Gastroesophageal sphincter (tissue), 4 donors: ENCODE measurements around the gene CDC42. TPM values are rescaled to one million over a fixed set of nuclear protein-coding genes. Genes with fewer than 3 reads are reported as not detected.

ENCODE experiments used
- ATAC-seq: fragments of 150-250 bp; one replicate; pipeline ENCODE4 v1.9.1; 2016; ENCODE audit warnings: mild to moderate bottlenecking, moderate library complexity
- H3K27ac ChIP-seq, 4 donors: fragments of 200-600 bp; sonication (generic) in 3 of 4; 1 replicate in 3 of 4; 2 replicates in 1 of 4; pipeline ENCODE4 v1.5.1; 2016 to 2019
- H3K27me3 ChIP-seq: fragments of 200-600 bp; sonication (generic); one replicate; pipeline ENCODE4 v1.5.1; 2019
- H3K36me3 ChIP-seq, 2 donors: fragments of 200-600 bp; sonication (generic); one replicate each; pipeline ENCODE4 v1.5.1; 2019; ENCODE audit warnings: control low read depth in 1 of 2
- H3K4me1 ChIP-seq, 3 donors: fragments of 200-600 bp; sonication (generic); 1 replicate in 2 of 3; 2 replicates in 1 of 3; pipeline ENCODE4 v1.5.1; 2016 to 2019; ENCODE audit warnings: control low read depth in 2 of 3
- H3K4me3 ChIP-seq, 2 donors: fragments of 200-600 bp; sonication (generic); one replicate each; pipeline ENCODE4 v1.5.1; 2019; ENCODE audit warnings: mild to moderate bottlenecking in 1 of 2, moderate library complexity in 1 of 2
- H3K9me3 ChIP-seq, 3 donors: fragments of 200-600 bp; sonication (generic); one replicate each; pipeline ENCODE4 v1.5.1; 2017 to 2019; ENCODE audit warnings: control low read depth in 2 of 3
- CTCF ChIP-seq, 4 experiments: fragments of 200-600 bp in 2 of 4; fragments of 450-650 bp in 2 of 4; sonication (generic) in 1 of 4; IDR thresholded peaks; one replicate each; pipeline ENCODE4 v1.5.1; 2017 to 2019; ENCODE audit warnings: antibody characterized with exemption in 4 of 4, mild to moderate bottlenecking in 2 of 4, moderate library complexity in 2 of 4
- EP300 ChIP-seq: sonication (generic); formaldehyde crosslinking; IDR thresholded peaks from one replicate; pipeline ENCODE4 v1.6.1; 2017; ENCODE audit warnings: antibody characterized with exemption, mild to moderate bottlenecking
- POLR2A ChIP-seq, 2 donors: fragments of 450-650 bp; IDR thresholded peaks; one replicate each; pipeline ENCODE4 v1.6.1; 2017; ENCODE audit warnings: antibody characterized with exemption in 2 of 2, mild to moderate bottlenecking in 2 of 2, moderate library complexity in 1 of 2
- POLR2AphosphoS5 ChIP-seq: sonication (generic); formaldehyde crosslinking; IDR thresholded peaks from one replicate; pipeline ENCODE4 v1.6.1; 2017; ENCODE audit warnings: antibody characterized with exemption
- WGBS, 2 donors: methylation state at CpG; one replicate each; pipeline ENCODE4 v1.1.5; 2018; ENCODE audit warnings: low coverage in 1 of 2; 5-methylcytosine and 5-hydroxymethylcytosine counted together
- total RNA-seq, 4 donors: library from RNA; depleted of rRNA; stranded (reverse); fragments of >200 nt; gene quantifications; one replicate each; pipeline ENCODE4 v1.1.0, GENCODE V29; 2016

The CDC42 gene
- total RNA-seq, 4 donors from 2014 or later, result 190 to 309 (median 205) TPM

GRCh38 chr1:22056936-22057335, 4.4 kb downstream of the CDC42 start:
- Histone ChIP-seq H3K4me3 (no peak overlapping the region), H3K4me1 (peaks cover 3 to 85% (median 47%) of the 10 kb centered on the region in 3 donors), H3K27ac (peak overlapping the region in 2 of 4 donors; percentile 0 to 63), H3K27me3 (no peaks in the 10 kb centered on the region), H3K36me3 (peaks cover 0 to 13% of the 10 kb centered on the region in 2 donors), H3K9me3 (no peaks in the 10 kb centered on the region)
- ATAC-seq, result no peak
- WGBS, 2 donors, result 22 to 33% methylated on average over 2 of the region's 2 CpGs
- TF ChIP-seq CTCF (IDR thresholded peaks at IDR 0.05) (no peak), POLR2AphosphoS5 (no peak), EP300 (no peak), POLR2A (IDR thresholded peaks at IDR 0.05) (no peak)

- no peak for TF ChIP-seq POLR2A (IDR thresholded peaks at IDR 0.05)
- TF ChIP-seq EP300, result no peak
- no peak for TF ChIP-seq CTCF (IDR thresholded peaks at IDR 0.05)
- TF ChIP-seq POLR2AphosphoS5, result no peak
- no peak overlapping the region for H3K4me3 ChIP-seq
- peaks cover 0 to 13% of the 10 kb centered on the region in 2 donors for H3K36me3 ChIP-seq
- H3K4me1 ChIP-seq, result peaks cover 3 to 89% (median 55%) of the 10 kb centered on the region in 3 donors
- 81 to 100% methylated on average over 2 to 10 of the region's 10 CpGs for WGBS, 2 donors
- no peaks in the 10 kb centered on the region for H3K27me3 ChIP-seq
- H3K9me3 ChIP-seq, result no peaks in the 10 kb centered on the region
- H3K27ac ChIP-seq, result peak overlapping the region in 1 of 4 donors; percentile 63
- no peak for ATAC-seq
These were observed 5.4 kb downstream of the CDC42 start for GRCh38 chr1:22057861-22058260.

GRCh38 chr1:22064751-22065402, 12.4 kb downstream of the CDC42 start:
- WGBS, 2 donors, result 74 to 76% methylated on average over 10 to 11 of the region's 12 CpGs
- no peak overlapping the region for H3K4me3 ChIP-seq

GRCh38 chr1:22071511-22071910, 19.0 kb downstream of the CDC42 start:
- no peak for ATAC-seq
- H3K27ac ChIP-seq, result no peak overlapping the region
- H3K4me3 ChIP-seq, result no peak overlapping the region
- peaks cover 16 to 97% (median 53%) of the 10 kb centered on the region in 3 donors for H3K4me1 ChIP-seq
- TF ChIP-seq CTCF (IDR thresholded peaks at IDR 0.05), result no peak
- no peak for TF ChIP-seq POLR2A (IDR thresholded peaks at IDR 0.05)
- TF ChIP-seq POLR2AphosphoS5, result no peak
- H3K9me3 ChIP-seq, result no peaks in the 10 kb centered on the region
- no peaks in the 10 kb centered on the region for H3K36me3 ChIP-seq
- no peaks in the 10 kb centered on the region for H3K27me3 ChIP-seq
- WGBS, 2 donors, result 61 to 72% methylated on average over 2 of the region's 2 CpGs

More at GRCh38 chr1:22064751-22065402, 12.4 kb downstream of the CDC42 start:
- H3K27ac ChIP-seq, result no peak overlapping the region
- peaks cover 0 to 4% of the 10 kb centered on the region in 2 donors for H3K36me3 ChIP-seq
- no peaks in the 10 kb centered on the region for H3K27me3 ChIP-seq
- ATAC-seq, result no peak
- no peaks in the 10 kb centered on the region for H3K9me3 ChIP-seq
- peaks cover 6 to 99% (median 61%) of the 10 kb centered on the region in 3 donors for H3K4me1 ChIP-seq
- TF ChIP-seq CTCF (IDR thresholded peaks at IDR 0.05) (no peak), POLR2AphosphoS5 (no peak), POLR2A (IDR thresholded peaks at IDR 0.05) (no peak), EP300 (no peak)

GRCh38 chr1:22074803-22075202, 22.3 kb downstream of the CDC42 start:
- Histone ChIP-seq H3K27me3 (no peaks in the 10 kb centered on the region), H3K4me1 (peaks cover 24 to 97% (median 50%) of the 10 kb centered on the region in 3 donors), H3K4me3 (no peak overlapping the region), H3K27ac (no peak overlapping the region), H3K36me3 (peaks cover 0 to 15% of the 10 kb centered on the region in 2 donors), H3K9me3 (no peaks in the 10 kb centered on the region)
- 11 to 30% methylated on average over 1 of the region's 1 CpG for WGBS, 2 donors
- ATAC-seq, result no peak
- TF ChIP-seq EP300, result no peak
- TF ChIP-seq CTCF (IDR thresholded peaks at IDR 0.05), result no peak
- no peak for TF ChIP-seq POLR2AphosphoS5
- TF ChIP-seq POLR2A (IDR thresholded peaks at IDR 0.05), result no peak
